GM23338 (cell line): ENCODE data around the gene ZBTB7B.

Source experiments
- CREB1 ChIP-seq: fragments of 250-450 bp; sonication (Bioruptor Pico); IDR thresholded peaks from 2 replicates; pipeline ENCODE4 v1.5.0; 2020; ENCODE audit warnings: low read depth, mild to moderate bottlenecking, moderate library complexity
- CTCF ChIP-seq, 2 experiments: fragments of 200-600 bp in 1 of 2; sonication (generic) in 1 of 2; conservative IDR thresholded peaks; 2 replicates each; pipeline versions ENCODE4 v1.5.1 to v1.6.1; 2016 to 2017; ENCODE audit warnings: antibody characterized with exemption in 2 of 2, low read depth in 2 of 2, mild to moderate bottlenecking in 2 of 2, moderate library complexity in 1 of 2
- EZH2 ChIP-seq: fragments of 200-600 bp; sonication (generic); IDR thresholded peaks from one replicate; pipeline ENCODE4 v1.8.0; 2017; ENCODE audit warnings: antibody characterized with exemption, mild to moderate bottlenecking, low read depth; ENCODE audit not compliant: unreplicated experiment
- EZH2phosphoT487 ChIP-seq: fragments of 200-600 bp; sonication (generic); IDR thresholded peaks from one replicate; pipeline ENCODE4 v1.8.1; 2018; ENCODE audit warnings: antibody characterized with exemption; ENCODE audit not compliant: unreplicated experiment
- JUNB ChIP-seq: IDR thresholded peaks from one replicate; pipeline ENCODE4 v1.6.1; 2016; ENCODE audit warnings: antibody characterized with exemption; ENCODE audit not compliant: unreplicated experiment
- NANOG ChIP-seq: IDR thresholded peaks from 2 replicates; pipeline ENCODE4 v1.6.1; 2016; ENCODE audit warnings: antibody characterized with exemption, borderline replicate concordance
- POLR2AphosphoS5 ChIP-seq: IDR thresholded peaks from 2 replicates; pipeline ENCODE4 v1.6.1; 2016; ENCODE audit warnings: antibody characterized with exemption, low read depth
- REST ChIP-seq: IDR thresholded peaks from one replicate; pipeline ENCODE4 v1.6.1; 2018; ENCODE audit warnings: antibody characterized with exemption; ENCODE audit not compliant: unreplicated experiment
- ZNF114 ChIP-seq: fragments of 250-450 bp; sonication (Bioruptor Pico); IDR thresholded peaks from 2 replicates; pipeline ENCODE4 v1.5.0; 2020; ENCODE audit warnings: mild to moderate bottlenecking, moderate library complexity
- ZNF331 ChIP-seq: fragments of 250-450 bp; sonication (Bioruptor Pico); IDR thresholded peaks from 2 replicates; pipeline ENCODE4 v1.5.0; 2020; ENCODE audit warnings: low read depth, mild to moderate bottlenecking, moderate library complexity
- ZNF462 ChIP-seq: fragments of 250-450 bp; sonication (Bioruptor Pico); IDR thresholded peaks from 2 replicates; pipeline ENCODE4 v1.5.0; 2020; ENCODE audit warnings: mild to moderate bottlenecking, moderate library complexity

GRCh38 chr1:154958681-154959425, 43.7 kb upstream of the ZBTB7B start:
- TF ChIP-seq POLR2AphosphoS5 (no peak), CTCF (conservative IDR thresholded peaks at IDR 0.05; ENCODE audit: low read depth in 2 of 2) (no peak), EZH2 (no peak), JUNB (no peak), ZNF331 (CRISPR knock-in tag) (no peak), REST (no peak), CREB1 (CRISPR knock-in tag) (no peak), EZH2phosphoT487 (no peak), NANOG (no peak), ZNF114 (CRISPR knock-in tag) (no peak), ZNF462 (CRISPR knock-in tag) (no peak)
